ENCODE measurements around the gene HRCT1.
A peak's percentile ranks its signal among the peaks of the same experiment; 100 is the strongest.
"Not testable (repeated sequence)": the region's sequence is repeated elsewhere in the genome, so short reads cannot be mapped to it uniquely, and the experiment has no call there.

The HRCT1 gene

GRCh38 chr9:35897376-35898099, 8.5 kb upstream of the HRCT1 start:
- not testable (repeated sequence) for DNase-seq (ENCODE audit: low spot score)

GRCh38 chr9:35898337-35898736, 7.7 kb upstream of the HRCT1 start:
- DNase-seq (ENCODE audit: low spot score) = no peak

- DNase-seq (ENCODE audit: low spot score) = no peak
These were observed 7.0 kb upstream of the HRCT1 start for GRCh38 chr9:35899021-35899420.

DNA sequence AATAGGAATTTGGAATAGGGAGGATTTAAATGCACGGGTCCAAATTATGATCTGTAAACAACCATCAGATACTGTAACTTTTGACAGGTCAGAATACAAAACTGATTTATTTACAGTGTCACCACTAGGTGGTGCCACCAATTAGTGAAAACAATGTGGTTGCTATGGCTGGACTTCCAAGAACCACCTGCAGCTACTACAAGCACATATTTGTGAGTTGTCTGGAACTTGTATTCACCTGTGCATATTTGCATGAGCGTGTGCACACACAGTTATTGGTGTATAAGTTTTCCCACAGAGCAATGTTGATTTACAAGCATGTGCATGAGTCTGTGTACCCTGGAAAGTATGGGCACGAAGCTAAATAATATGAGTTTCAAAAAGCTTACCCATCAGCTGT, 3.0 kb upstream of the HRCT1 start:
- peak; percentile 63 for DNase-seq (ENCODE audit: low spot score)

DNA sequence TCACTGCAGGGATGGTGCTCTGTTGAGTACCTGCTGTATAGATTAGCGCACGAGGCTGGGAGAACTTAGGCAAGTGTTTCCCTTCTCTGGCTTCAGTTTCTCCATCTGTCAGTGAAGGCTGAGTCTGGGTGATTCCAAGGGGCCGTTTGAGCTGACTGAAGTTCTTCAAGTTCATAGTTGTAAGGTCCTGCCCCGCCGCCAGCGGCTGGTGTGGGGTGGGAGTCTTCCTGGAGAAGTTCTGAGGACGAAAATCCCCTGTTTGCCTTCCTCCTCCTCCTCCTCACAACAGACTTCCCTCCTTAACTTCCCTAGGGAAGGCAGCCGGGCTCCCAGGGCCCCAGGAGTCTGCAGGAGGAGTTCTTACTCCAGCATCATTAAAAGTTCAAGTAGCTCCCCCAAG, 1.7 kb upstream of the HRCT1 start:
- DNase-seq (ENCODE audit: low spot score) = no peak

GRCh38 chr9:35905051-35905781, 786 bp upstream of the HRCT1 start:
- peak; percentile 45 for DNase-seq (ENCODE audit: low spot score)

- peak; percentile 89 for DNase-seq (ENCODE audit: low spot score)
These were observed 1.1 kb downstream of the HRCT1 start for GRCh38 chr9:35906923-35907699.

DNA sequence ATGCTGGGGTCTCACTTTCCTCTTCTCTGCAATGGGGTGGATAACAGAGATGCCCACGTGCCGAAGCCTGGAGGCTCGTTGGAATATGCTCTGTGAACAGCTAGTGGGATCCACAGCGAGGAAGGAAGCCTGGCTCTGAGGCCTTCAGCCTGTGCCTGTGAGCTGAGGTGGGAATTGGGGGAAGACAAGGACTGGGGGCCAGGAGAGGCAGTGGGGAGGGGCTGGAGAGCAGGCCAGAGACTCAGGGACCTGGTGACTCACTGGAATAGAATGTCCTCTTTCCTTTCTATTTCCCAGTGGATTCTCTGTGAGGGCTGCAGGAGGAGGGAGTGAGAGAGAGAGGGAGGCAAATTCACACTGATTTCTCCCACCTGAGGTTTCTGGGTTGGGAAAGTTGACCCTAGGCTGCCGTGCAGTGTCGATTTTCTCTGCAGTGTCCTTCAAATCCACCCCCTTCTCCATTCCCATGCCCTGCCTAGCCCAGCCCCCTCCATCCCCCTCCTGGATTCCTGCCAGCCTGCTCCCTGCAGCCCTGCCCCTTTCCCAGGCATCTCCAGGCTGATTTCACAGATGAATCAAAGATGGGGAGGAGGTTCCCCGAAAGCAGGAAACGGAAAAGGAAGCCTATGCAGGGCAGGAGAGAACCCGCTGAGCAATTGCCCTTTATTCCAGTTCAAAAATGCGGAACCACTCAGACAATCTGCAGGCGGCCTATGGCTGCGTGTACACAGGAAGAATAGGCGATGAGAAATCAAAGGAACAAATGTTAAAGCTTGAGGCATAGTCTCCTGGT, 1.9 kb downstream of the HRCT1 start:
- DNase-seq (ENCODE audit: low spot score) = peak; percentile 88

DNA sequence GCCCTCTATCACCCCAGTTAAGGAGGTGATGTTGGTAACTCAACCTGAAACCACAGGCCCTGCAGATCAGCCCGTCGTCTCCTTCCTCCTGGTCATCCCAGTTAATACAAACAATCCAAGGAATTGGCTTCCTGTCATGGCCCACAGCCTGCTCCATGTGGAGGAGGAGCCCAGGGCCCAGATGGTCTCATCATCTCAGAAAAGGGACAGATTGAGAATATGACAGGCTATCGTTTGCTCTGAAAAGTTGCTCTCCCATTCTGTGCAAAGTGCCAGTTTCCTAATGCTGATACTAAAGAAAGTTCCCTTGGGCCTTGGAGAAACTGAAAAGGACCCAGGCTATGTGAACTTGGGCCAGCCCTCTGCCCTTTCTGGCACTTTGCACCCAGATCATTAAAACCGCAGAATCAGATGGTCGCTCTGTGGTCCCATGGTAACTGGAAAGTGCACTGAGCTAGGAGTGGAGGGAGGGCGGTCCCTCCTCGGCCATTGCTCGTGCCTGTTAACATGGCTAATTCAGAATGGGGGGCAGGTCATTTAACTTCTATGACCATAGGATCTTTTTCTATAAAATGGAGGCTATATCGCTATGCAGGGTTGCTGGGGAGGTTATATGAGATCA, 2.6 kb downstream of the HRCT1 start:
- DNase-seq (ENCODE audit: low spot score) = peak; percentile 54

DNA sequence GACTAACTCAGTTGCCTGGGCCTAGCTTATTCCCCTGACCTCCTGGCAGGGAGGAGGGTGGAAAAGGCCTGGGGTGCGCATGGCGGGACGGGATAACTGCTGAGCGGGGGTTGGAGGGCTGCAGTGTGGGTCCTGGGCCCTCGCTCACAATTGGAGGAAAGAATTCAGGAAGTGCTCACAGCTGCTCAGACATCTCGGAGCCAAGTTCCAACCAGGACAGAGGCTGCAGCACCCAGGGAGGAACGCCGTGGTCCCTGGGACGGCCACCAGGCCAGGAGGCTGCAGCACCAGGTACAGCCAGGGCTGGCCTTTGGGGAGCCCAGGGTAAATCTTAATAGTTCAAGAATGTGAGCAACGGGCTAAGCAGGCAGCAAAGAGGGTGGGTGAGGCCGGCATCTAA, 3.3 kb downstream of the HRCT1 start, which contains the start of gene SPAAR:
TSS of gene SPAAR (plus strand) at position 217 of the 400 bp plus-strand sequence. CDS start 974 bp downstream, outside the sequence.
- DNase-seq (ENCODE audit: low spot score) = no peak

DNA sequence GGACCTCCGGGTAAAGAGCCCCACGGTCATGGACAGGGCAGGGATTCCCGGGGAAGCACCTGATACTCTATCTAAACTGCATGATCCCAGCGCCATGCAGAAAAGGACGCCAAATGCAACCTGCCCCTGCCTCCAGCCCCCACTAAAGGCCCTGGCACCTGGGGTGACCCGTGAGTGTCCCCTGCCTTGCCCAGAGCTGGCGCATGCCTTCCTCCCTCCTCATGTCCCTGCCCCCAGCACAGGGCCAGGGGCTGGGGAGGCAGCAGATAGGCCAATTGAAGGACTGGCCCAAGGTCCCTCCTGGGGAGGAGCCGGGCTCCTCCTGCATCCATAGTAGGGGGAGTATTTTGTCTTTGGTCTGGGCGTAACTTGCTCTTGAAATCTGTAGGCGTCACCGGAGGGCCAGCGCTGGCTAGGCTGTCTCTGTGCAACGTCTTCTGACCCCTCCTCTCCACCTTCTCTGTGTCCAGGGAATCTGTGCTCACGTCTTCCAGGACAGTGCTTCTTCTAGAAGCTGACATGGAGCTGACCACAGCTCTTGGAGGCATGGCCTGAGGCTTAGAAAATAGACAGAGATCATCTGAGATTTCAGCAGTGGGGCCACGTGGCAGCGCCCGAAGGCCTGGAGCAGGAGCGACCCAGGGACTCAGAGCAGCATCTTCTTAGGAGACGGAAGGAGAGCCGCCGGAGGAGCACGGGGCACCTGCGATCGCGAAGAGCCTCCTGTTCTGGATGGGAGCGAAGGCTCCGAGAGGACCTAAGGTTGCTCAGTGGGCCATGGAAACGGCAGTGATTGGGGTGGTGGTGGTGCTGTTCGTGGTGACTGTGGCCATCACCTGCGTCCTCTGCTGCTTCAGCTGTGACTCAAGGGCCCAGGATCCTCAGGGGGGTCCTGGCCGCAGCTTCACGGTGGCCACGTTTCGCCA, 3.9 kb downstream of the HRCT1 start:
- no peak for DNase-seq (ENCODE audit: low spot score)

DNA sequence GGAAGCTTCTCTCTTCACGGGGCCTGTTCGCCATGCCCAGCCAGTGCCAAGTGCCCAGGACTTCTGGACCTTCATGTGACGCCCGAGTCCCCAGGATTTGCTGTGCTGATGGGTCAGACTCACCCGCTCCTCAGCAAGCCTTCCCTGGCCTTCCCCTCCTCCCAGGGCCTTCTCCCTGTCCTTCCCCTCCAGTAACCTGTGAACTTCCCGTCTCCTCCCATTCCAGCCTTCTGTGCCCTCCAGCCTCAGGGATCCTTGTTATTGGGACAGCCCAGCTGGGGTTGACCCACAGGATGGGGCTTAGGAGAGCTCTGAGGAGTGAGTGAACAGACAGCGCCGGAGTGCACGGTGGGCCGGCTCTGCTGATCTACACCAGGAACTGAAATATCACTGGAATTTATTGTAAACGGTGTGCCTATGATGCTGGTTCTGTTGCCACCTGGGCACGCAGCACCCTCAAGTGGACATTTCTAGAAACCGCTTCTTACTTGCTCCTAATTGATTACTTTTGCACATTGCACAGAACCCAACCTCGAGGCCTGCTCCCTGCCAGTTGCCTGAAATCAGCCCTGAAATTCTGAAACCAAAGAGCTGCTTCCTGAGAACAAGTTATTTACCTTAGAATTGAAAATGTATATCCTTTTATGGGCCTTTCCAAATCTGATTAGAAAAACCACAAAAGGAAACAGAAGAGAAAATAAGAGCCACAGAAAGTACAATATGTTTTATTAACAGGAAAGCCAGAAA, 4.8 kb downstream of the HRCT1 start:
- DNase-seq (ENCODE audit: low spot score) = peak; percentile 61

- no peak for DNase-seq (ENCODE audit: low spot score)
These were observed 5.7 kb downstream of the HRCT1 start for GRCh38 chr9:35911690-35912089.

- DNase-seq (ENCODE audit: low spot score) = no peak
These were observed 6.9 kb downstream of the HRCT1 start for GRCh38 chr9:35912791-35913400.

DNA sequence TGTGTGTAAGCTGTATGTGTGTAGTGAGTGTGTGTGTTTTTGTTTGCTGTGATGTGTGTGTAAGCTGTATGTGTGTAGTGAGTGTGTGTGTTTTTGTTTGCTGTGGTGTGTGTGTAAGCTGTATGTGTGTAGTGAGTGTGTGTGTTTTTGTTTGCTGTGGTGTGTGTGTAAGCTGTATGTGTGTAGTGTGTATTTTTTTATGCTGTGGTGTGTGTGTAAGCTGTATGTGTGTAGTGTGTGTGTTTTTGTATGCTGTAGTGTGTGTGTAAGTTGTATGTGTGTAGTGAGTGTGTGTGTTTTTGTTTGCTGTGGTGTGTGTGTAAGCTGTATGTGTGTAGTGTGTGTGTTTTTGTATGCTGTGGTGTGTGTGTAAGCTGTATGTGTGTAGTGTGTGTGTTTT, 7.4 kb downstream of the HRCT1 start:
- not testable (repeated sequence) for DNase-seq (ENCODE audit: low spot score)

GRCh38 chr9:35914301-35914807, 8.4 kb downstream of the HRCT1 start:
- peak; percentile 25 for DNase-seq (ENCODE audit: low spot score)

- DNase-seq (ENCODE audit: low spot score) = no peak
These were observed 9.8 kb downstream of the HRCT1 start for GRCh38 chr9:35915681-35916294.

DNA sequence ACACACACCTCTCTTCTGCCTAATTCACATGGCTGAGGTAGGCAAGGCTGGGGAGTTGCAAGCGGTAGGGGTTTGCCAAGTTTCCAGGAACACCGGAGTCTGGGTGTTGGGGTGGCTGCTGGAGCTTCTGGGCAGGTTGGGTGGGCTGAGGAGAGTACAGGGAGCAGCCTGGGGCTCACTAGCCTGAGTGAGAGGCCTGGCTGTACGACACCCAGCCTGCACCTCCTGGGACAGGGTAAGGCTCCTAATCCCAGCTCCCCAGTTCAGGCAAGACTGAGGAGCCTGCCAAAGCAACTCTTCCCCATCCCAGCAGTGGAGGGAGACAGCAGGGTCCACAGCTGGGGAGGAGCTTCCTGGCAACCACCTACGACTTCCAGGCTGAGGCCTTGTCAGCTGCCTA, 11.3 kb downstream of the HRCT1 start:
- no peak for DNase-seq (ENCODE audit: low spot score)

Measured in GM03348 (cell line).